Loucy (cell line): ENCODE results near the gene PLCH1.

Experiments
- EZH2phosphoT487 ChIP-seq: fragments of 200-600 bp; IDR thresholded peaks from 2 replicates; pipeline ENCODE4 v1.6.1; 2018; ENCODE audit warnings: antibody characterized with exemption, mild to moderate bottlenecking, moderate library complexity, borderline replicate concordance
- TF ChIP-seq, protein P1 (sequence below): fragments of 200-600 bp; sonication (generic); conservative IDR thresholded peaks from 2 replicates; pipeline ENCODE4 v1.5.1; 2014; ENCODE audit warnings: mild to moderate bottlenecking, antibody characterized with exemption, low read length

DNA sequence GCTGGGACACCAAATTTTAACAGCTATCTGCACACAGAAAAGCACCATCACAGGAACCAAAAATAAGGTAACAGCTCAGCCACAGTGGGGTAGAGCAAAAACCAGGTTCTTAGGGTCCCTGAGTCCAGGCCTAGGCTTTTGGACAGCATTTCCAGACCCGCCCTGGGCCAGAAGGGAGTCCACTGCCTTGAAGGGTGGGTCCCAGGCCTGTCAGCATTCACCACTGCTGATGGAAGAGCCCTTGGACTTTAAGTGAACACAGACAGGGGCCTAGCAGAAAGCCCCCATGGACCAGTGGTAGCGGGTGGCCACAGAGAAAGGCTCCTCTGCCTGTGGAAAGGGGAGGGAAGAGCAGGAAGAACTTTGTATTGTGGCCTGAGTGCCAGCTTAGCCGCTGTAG is 56.4 kb downstream of the PLCH1 start:
- TF ChIP-seq, protein P1, sequence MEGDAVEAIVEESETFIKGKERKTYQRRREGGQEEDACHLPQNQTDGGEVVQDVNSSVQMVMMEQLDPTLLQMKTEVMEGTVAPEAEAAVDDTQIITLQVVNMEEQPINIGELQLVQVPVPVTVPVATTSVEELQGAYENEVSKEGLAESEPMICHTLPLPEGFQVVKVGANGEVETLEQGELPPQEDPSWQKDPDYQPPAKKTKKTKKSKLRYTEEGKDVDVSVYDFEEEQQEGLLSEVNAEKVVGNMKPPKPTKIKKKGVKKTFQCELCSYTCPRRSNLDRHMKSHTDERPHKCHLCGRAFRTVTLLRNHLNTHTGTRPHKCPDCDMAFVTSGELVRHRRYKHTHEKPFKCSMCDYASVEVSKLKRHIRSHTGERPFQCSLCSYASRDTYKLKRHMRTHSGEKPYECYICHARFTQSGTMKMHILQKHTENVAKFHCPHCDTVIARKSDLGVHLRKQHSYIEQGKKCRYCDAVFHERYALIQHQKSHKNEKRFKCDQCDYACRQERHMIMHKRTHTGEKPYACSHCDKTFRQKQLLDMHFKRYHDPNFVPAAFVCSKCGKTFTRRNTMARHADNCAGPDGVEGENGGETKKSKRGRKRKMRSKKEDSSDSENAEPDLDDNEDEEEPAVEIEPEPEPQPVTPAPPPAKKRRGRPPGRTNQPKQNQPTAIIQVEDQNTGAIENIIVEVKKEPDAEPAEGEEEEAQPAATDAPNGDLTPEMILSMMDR = no peak
- no peak for TF ChIP-seq EZH2phosphoT487
